H1 (cell line): ENCODE data around the gene CYYR1. TPM values are rescaled to one million over a fixed set of nuclear protein-coding genes. Genes with fewer than 3 reads are reported as not detected.

Experiments used
- CTCF ChIA-PET: fragments of 300-600 bp; sonication (Branson Sonifier 250); formaldehyde crosslinking; loops from one replicate; lab custom pipeline; 2021; ENCODE audit not compliant: partially characterized antibody; lab: Charles Lee
- POLR2A ChIA-PET: fragments of 300-600 bp; sonication (Branson Sonifier 250); formaldehyde crosslinking; loops from one replicate; lab custom pipeline; 2021; ENCODE audit warnings: inconsistent platforms; ENCODE audit not compliant: partially characterized antibody; lab: Charles Lee
- DNase-seq, 2 experiments: peaks; one replicate each; pipeline versions ENCODE4 v3.0.0 to v3.0.0-alpha.2; 2010 to 2022; ENCODE audit warnings: low spot score in 2 of 2, low read depth in 1 of 2, mixed read lengths in 1 of 2
- FAIRE-seq: peaks from 2 replicates; lab custom pipeline; 2011; peaks lifted over from hg19 to GRCh38; lab: Jason Lieb, UNC
- H2AFZ ChIP-seq: 2 replicates; pipeline ENCODE4 v1.8.1; 2012; ENCODE audit warnings: low read length, inconsistent platforms
- H2AK5ac ChIP-seq: 2 replicates; pipeline ENCODE4 v1.6.1; 2013; ENCODE audit warnings: low read depth, low read length
- H2BK120ac ChIP-seq: replicated peaks from 2 replicates; pipeline ENCODE3; 2013; ENCODE audit warnings: low read depth, low read length, inconsistent platforms
- H2BK12ac ChIP-seq: 2 replicates; pipeline ENCODE4 v1.6.1; 2013; ENCODE audit warnings: low read depth, low read length
- H2BK15ac ChIP-seq: 2 replicates; pipeline ENCODE4 v1.6.1; 2013; ENCODE audit warnings: low read length
- H2BK20ac ChIP-seq: 2 replicates; pipeline ENCODE4 v1.6.1; 2013; ENCODE audit warnings: low read length
- H2BK5ac ChIP-seq: 2 replicates; pipeline ENCODE4 v1.6.1; 2013; ENCODE audit warnings: low read depth, low read length
- H3K14ac ChIP-seq: 2 replicates; pipeline ENCODE4 v1.6.1; 2013; ENCODE audit warnings: inconsistent platforms; ENCODE audit not compliant: insufficient read length
- H3K18ac ChIP-seq: 2 replicates; pipeline ENCODE4 v1.6.1; 2013; ENCODE audit warnings: low read length; ENCODE audit errors: extremely low read depth
- H3K23ac ChIP-seq: 2 replicates; pipeline ENCODE4 v1.6.1; 2013; ENCODE audit warnings: inconsistent platforms; ENCODE audit not compliant: insufficient read length
- H3K23me2 ChIP-seq: 2 replicates; pipeline ENCODE4 v1.6.1; 2013; ENCODE audit warnings: low read depth, low read length
- H3K27ac ChIP-seq: 2 replicates; pipeline ENCODE4 v1.6.1; 2011; ENCODE audit warnings: low read depth, low read length, inconsistent platforms
- H3K27me3 ChIP-seq, 4 experiments: replicated peaks in 1 of 4; 1 replicate in 1 of 4; 2 replicates in 3 of 4; pipeline versions ENCODE4 v1.6.1 to v1.8.1; 2011 to 2013; ENCODE audit warnings: low read length in 3 of 4, mild to moderate bottlenecking in 3 of 4, inconsistent platforms in 2 of 4, mixed read lengths in 2 of 4, moderate library complexity in 1 of 4; ENCODE audit not compliant: control insufficient read depth in 3 of 4, insufficient read depth in 3 of 4; ENCODE audit errors: extremely low read depth in 1 of 4
- H3K36me3 ChIP-seq, 4 experiments: 2 replicates each; pipeline versions ENCODE4 v1.6.1 to v1.8.1; 2011 to 2013; ENCODE audit warnings: mild to moderate bottlenecking in 4 of 4, low read length in 3 of 4, moderate library complexity in 2 of 4, control low read depth in 1 of 4, inconsistent platforms in 1 of 4; ENCODE audit not compliant: insufficient read depth in 4 of 4, control insufficient read depth in 2 of 4
- H3K4ac ChIP-seq: replicated peaks from 2 replicates; pipeline ENCODE3; 2013; ENCODE audit warnings: low read length, low read depth, mixed read lengths, inconsistent platforms; ENCODE audit not compliant: insufficient read length
- H3K4me1 ChIP-seq, 4 experiments: replicated peaks in 1 of 4; 1 replicate in 1 of 4; 2 replicates in 3 of 4; pipeline versions ENCODE4 v1.6.1 to v1.8.1; 2011 to 2013; ENCODE audit warnings: low read length in 3 of 4, inconsistent platforms in 2 of 4, mixed read lengths in 1 of 4; ENCODE audit not compliant: insufficient read depth in 4 of 4, control insufficient read depth in 3 of 4
- H3K4me2 ChIP-seq, 2 experiments: 2 replicates each; pipeline versions ENCODE4 v1.6.1 to v1.8.1; 2011 to 2013; ENCODE audit warnings: low read depth in 2 of 2, low read length in 2 of 2, control low read depth in 1 of 2, inconsistent platforms in 1 of 2, mild to moderate bottlenecking in 1 of 2; ENCODE audit not compliant: insufficient read depth in 1 of 2
- H3K4me3 ChIP-seq, 4 experiments: fragments of 200-600, 300-600 bp in 1 of 4; sonication (generic), shearing (Covaris generic), sonication (Bioruptor Twin) in 1 of 4; 2 replicates each; pipeline versions ENCODE4 v1.5.1 to v1.8.1; 2011 to 2016; ENCODE audit warnings: low read length in 4 of 4, low read depth in 3 of 4, control low read depth in 2 of 4, inconsistent platforms in 2 of 4, mild to moderate bottlenecking in 2 of 4, mixed read lengths in 1 of 4, moderate library complexity in 1 of 4; ENCODE audit not compliant: insufficient read depth in 2 of 4; ENCODE audit errors: extremely low read depth in 1 of 4
- H3K56ac ChIP-seq: replicated peaks from 2 replicates; pipeline ENCODE3; 2013; ENCODE audit warnings: low read depth, mild to moderate bottlenecking, mixed read lengths, low read length, inconsistent platforms; ENCODE audit not compliant: insufficient read length
- H3K79me1 ChIP-seq: 2 replicates; pipeline ENCODE4 v1.6.1; 2013; ENCODE audit warnings: low read depth, low read length, control low read depth
- H3K79me2 ChIP-seq, 2 experiments: 2 replicates each; pipeline versions ENCODE4 v1.6.1 to v1.8.1; 2012 to 2013; ENCODE audit warnings: low read length in 2 of 2, mild to moderate bottlenecking in 2 of 2, inconsistent platforms in 1 of 2; ENCODE audit not compliant: insufficient read depth in 2 of 2, control insufficient read depth in 1 of 2
- H3K9ac ChIP-seq, 4 experiments: replicated peaks in 1 of 4; 1 replicate in 1 of 4; 2 replicates in 3 of 4; pipeline versions ENCODE4 v1.6.1 to v1.8.1; 2011 to 2013; ENCODE audit warnings: low read depth in 3 of 4, low read length in 3 of 4, control low read depth in 2 of 4, mild to moderate bottlenecking in 2 of 4, moderate library complexity in 2 of 4, inconsistent platforms in 1 of 4; ENCODE audit errors: extremely low read depth in 1 of 4
- H3K9me3 ChIP-seq, 2 experiments: 2 replicates each; pipeline versions ENCODE4 v1.6.1 to v1.8.1; 2012 to 2013; ENCODE audit warnings: mild to moderate bottlenecking in 2 of 2, moderate library complexity in 2 of 2, control low read depth in 1 of 2, inconsistent platforms in 1 of 2, low read depth in 1 of 2, low read length in 1 of 2, mixed read lengths in 1 of 2; ENCODE audit not compliant: insufficient read depth in 2 of 2
- H4K20me1 ChIP-seq, 2 experiments: replicated peaks in 1 of 2; 2 replicates each; pipeline versions ENCODE3 to v1.8.1; 2011 to 2013; ENCODE audit warnings: inconsistent platforms in 2 of 2, low read length in 2 of 2, mild to moderate bottlenecking in 1 of 2; ENCODE audit not compliant: insufficient read depth in 2 of 2, control insufficient read depth in 1 of 2
- H4K5ac ChIP-seq: 2 replicates; pipeline ENCODE4 v1.6.1; 2013; ENCODE audit warnings: low read length, low read depth, mixed read lengths, inconsistent platforms; ENCODE audit not compliant: insufficient read length
- H4K8ac ChIP-seq: 2 replicates; pipeline ENCODE4 v1.8.0; 2013; ENCODE audit warnings: mild to moderate bottlenecking, moderate library complexity, low read length, inconsistent platforms; ENCODE audit not compliant: insufficient read depth; ENCODE audit errors: extremely low read depth
- H4K91ac ChIP-seq: replicated peaks from 2 replicates; pipeline ENCODE3; 2013; ENCODE audit warnings: low read length, mixed read lengths, inconsistent platforms; ENCODE audit not compliant: insufficient read length
- ASH2L ChIP-seq: fragments of 200-600, 300-600 bp; sonication (generic); IDR thresholded peaks from one replicate; pipeline ENCODE4 v1.7.1; 2017; ENCODE audit warnings: low read length
- ATF3 ChIP-seq: IDR thresholded peaks from 2 replicates; pipeline ENCODE4 v1.6.1; 2011; ENCODE audit warnings: low read depth, mild to moderate bottlenecking, low read length; ENCODE audit not compliant: insufficient read depth
- CBX8 ChIP-seq: fragments of 300-800, 300-1000 bp; sonication (generic); IDR thresholded peaks from 2 replicates; pipeline ENCODE4 v1.7.1; 2016; ENCODE audit warnings: low read depth, low read length, borderline replicate concordance
- CHD1 ChIP-seq: IDR thresholded peaks from 2 replicates; pipeline ENCODE4 v1.6.1; 2012; ENCODE audit warnings: low read depth, low read length, improper control_type of control experiment
- CHD2 ChIP-seq: IDR thresholded peaks from 2 replicates; pipeline ENCODE4 v1.6.1; 2012; ENCODE audit warnings: low read length, improper control_type of control experiment
- CTCF ChIP-seq, 3 experiments: IDR thresholded peaks; 1 replicate in 2 of 3; 2 replicates in 1 of 3; pipeline versions ENCODE4 v1.5.1 to v1.6.1; 2011; ENCODE audit warnings: low read length in 3 of 3, mild to moderate bottlenecking in 3 of 3, inconsistent platforms in 2 of 3, low read depth in 1 of 3, moderate library complexity in 1 of 3; ENCODE audit not compliant: insufficient read depth in 1 of 3; ENCODE audit errors: control extremely low read depth in 1 of 3
- GTF2F1 ChIP-seq: IDR thresholded peaks from 2 replicates; pipeline ENCODE4 v1.6.1; 2012; ENCODE audit warnings: low read depth, low read length, improper control_type of control experiment, borderline replicate concordance
- HDAC6 ChIP-seq: IDR thresholded peaks from one replicate; pipeline ENCODE4 v1.7.1; 2012; ENCODE audit warnings: low read depth, mild to moderate bottlenecking, inconsistent platforms, low read length, moderate library complexity
- JUN ChIP-seq: IDR thresholded peaks from 2 replicates; pipeline ENCODE4 v1.6.1; 2011; ENCODE audit warnings: low read depth, mild to moderate bottlenecking, improper control_type of control experiment, low read length
- MAFK ChIP-seq: IDR thresholded peaks from 2 replicates; pipeline ENCODE4 v1.6.1; 2012; ENCODE audit warnings: low read depth, mild to moderate bottlenecking, improper control_type of control experiment, low read length
- SIRT6 ChIP-seq: IDR thresholded peaks from one replicate; pipeline ENCODE4 v1.7.1; 2012; ENCODE audit warnings: low read length, inconsistent platforms
- SP2 ChIP-seq: IDR thresholded peaks from 2 replicates; pipeline ENCODE4 v1.6.1; 2012; ENCODE audit warnings: mild to moderate bottlenecking, low read length, inconsistent platforms
- SP4 ChIP-seq: IDR thresholded peaks from 2 replicates; pipeline ENCODE4 v1.6.1; 2012; ENCODE audit warnings: low read length, inconsistent platforms
- WGBS, 2 experiments: shearing (Covaris generic) in 1 of 2; methylation state at CpG; one replicate each; pipeline versions ENCODE4 v1.1.6 to v1.1.7; 2013 to 2015; ENCODE audit warnings: low lambda C conversion rate in 2 of 2, mixed read lengths in 2 of 2, inconsistent platforms in 1 of 2, low coverage in 1 of 2, missing lambda C conversion rate in 1 of 2; ENCODE audit not compliant: insufficient replicate concordance in 2 of 2, insufficient coverage in 1 of 2, insufficient read length in 1 of 2; ENCODE audit errors: extremely low coverage in 1 of 2, missing lambda C conversion rate in 1 of 2; 5-methylcytosine and 5-hydroxymethylcytosine counted together
- polyA plus RNA-seq, 7 experiments: library from polyadenylated mRNA; depleted of rRNA in 3 of 7; stranded (reverse) in 5 of 7; unstranded in 2 of 7; fragments of >200 nt in 5 of 7; fragments of 200-250 nt in 2 of 7; gene quantifications; 1 replicate in 5 of 7; 2 replicates in 1 of 7; 4 replicates in 1 of 7; pipeline versions ENCODE4 v1.2.1 to v1.2.3, GENCODE V29; 2011 to 2013; ENCODE audit warnings: missing spikeins in 2 of 7, mixed read lengths in 2 of 7
- total RNA-seq: library from RNA; stranded (reverse); fragmentation: NEBNext Ultra II Directional; extraction: Animal tissue kit (Norgen Biotek cat#: 25700); gene quantifications from 2 replicates; pipeline ENCODE4 v1.2.1, GENCODE V29; 2021

Gene CYYR1
- total and polyA plus RNA-seq, 2 of the 8 experiments (the other 6 are each of a cell fraction or from before 2014, with no cell fraction given): 12.2 to 37.9 TPM

- H2AFZ ChIP-seq: no peak overlapping the region
- H2BK5ac ChIP-seq: no peak overlapping the region
- H3K56ac ChIP-seq: no peak overlapping the region
- H3K79me2 ChIP-seq: no peaks in the 10 kb centered on the region
- no peak overlapping the region for H2AK5ac ChIP-seq
- no peak overlapping the region for H2BK120ac ChIP-seq
- ChIA-PET CTCF (no interaction called here), POLR2A (interaction anchor here (0.6 kb wide), 1 partner anchor 124 kb away, joined by 6 read pairs; no protein-coding TSS in a partner anchor)
- no peak overlapping the region for H3K4me2 ChIP-seq
- H3K36me3 ChIP-seq: no peaks in the 10 kb centered on the region
- no peaks in the 10 kb centered on the region for H4K20me1 ChIP-seq
- H3K27ac ChIP-seq: no peak overlapping the region
- H3K4me1 ChIP-seq: no peaks in the 10 kb centered on the region
- H4K91ac ChIP-seq: no peak overlapping the region
- H2BK15ac ChIP-seq: no peak overlapping the region
- DNase-seq (no peak), FAIRE-seq (no peak)
- H3K23me2 ChIP-seq: no peaks in the 10 kb centered on the region; the same call in 1 of the 2 replicates
- 87% methylated on average over 2 of the region's 2 CpGs; no CpG with 5 or more reads in 1 of the 2 experiments for WGBS, 2 experiments
- H3K23ac ChIP-seq: no peak overlapping the region
- no peak overlapping the region for H3K9ac ChIP-seq
- H3K18ac ChIP-seq: no peak overlapping the region
- no peak overlapping the region for H4K5ac ChIP-seq
- no peak overlapping the region for H3K4ac ChIP-seq
- no peak overlapping the region for H2BK12ac ChIP-seq
- H3K27me3 ChIP-seq: no peaks in the 10 kb centered on the region
- no peak overlapping the region for H3K14ac ChIP-seq
- H3K4me3 ChIP-seq: no peak overlapping the region
- no peaks in the 10 kb centered on the region for H3K79me1 ChIP-seq
- H2BK20ac ChIP-seq: no peak overlapping the region
- H3K9me3 ChIP-seq: no peaks in the 10 kb centered on the region
- no peak overlapping the region for H4K8ac ChIP-seq
- no peak for TF ChIP-seq SP2
- no peak for TF ChIP-seq CBX8
- no peak for TF ChIP-seq CHD2
- no peak for TF ChIP-seq CTCF (IDR thresholded peaks at IDR 0.05; ENCODE audit: control extremely low read depth in 1 of 3, insufficient read depth in 1 of 3, low read depth in 1 of 3, low read length in 3 of 3)
- TF ChIP-seq ATF3: no peak
- no peak for TF ChIP-seq ASH2L
- no peak for TF ChIP-seq SP4
- TF ChIP-seq MAFK: no peak
- no peak for TF ChIP-seq GTF2F1
- no peak for TF ChIP-seq SIRT6
- TF ChIP-seq HDAC6: no peak
- no peak for TF ChIP-seq CHD1
- no peak for TF ChIP-seq JUN
Measured at GRCh38 chr21:26597981-26598380, 24.9 kb upstream of the CYYR1 start.
